Measurements from ENCODE around the gene EVA1A.

- no peak for TF ChIP-seq RCOR1 (IDR thresholded peaks at IDR 0.05; ENCODE audit: low read depth, low read length)
- no peak for TF ChIP-seq CTCF (IDR thresholded peaks at IDR 0.05)
Measured at GRCh38 chr2:75555701-75556100, 5.0 kb downstream of the EVA1A start.
